Stimulated activated CD4-positive, alpha-beta T cell treated with anti-CD3 and anti-CD28 coated beads, Interleukin-15, amount 100 ng/mL, for 24 hours (primary cell): ENCODE data around the gene ANKRD42.

Experiments
- DNase-seq: peaks from one replicate; pipeline ENCODE4 v3.0.0-alpha.2; 2020

Gene ANKRD42

GRCh38 chr11:83293457-83293774 lies 99.9 kb downstream of the ANKRD42 start:
- DNase-seq = no peak

DNA sequence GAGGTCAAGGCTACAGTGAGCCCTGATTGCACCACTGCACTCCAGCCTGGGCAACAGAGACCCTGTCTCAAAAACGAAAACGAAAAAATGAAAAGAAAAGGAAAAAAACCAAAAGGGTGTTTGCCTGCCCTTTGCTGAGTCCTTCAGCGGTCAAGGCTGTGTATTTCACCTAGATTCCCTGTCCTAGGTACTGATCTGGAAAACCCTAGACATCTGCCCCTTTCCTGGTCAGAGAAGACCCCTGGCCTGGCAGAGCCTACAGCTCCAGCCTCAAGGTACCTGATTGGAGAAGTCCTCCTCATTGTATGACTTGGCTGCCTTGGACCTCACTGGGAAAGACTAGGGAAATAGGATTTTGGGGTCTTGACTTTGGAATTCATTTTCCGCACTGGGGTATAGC lies 100.7 kb downstream of the ANKRD42 start:
- no peak for DNase-seq
